ENCODE measurements around the gene CYP2F1.
"Not testable (repeated sequence)": the region's sequence is repeated elsewhere in the genome, so short reads cannot be mapped to it uniquely, and the experiment has no call there.

The CYP2F1 gene

GRCh38 chr19:41135390-41136384 is 21.5 kb downstream of the CYP2F1 start:
- ATAC-seq (replicated peaks) (peak; percentile 98), DNase-seq (peak; percentile 48)

GRCh38 chr19:41136636-41137455 is 22.6 kb downstream of the CYP2F1 start:
- Mint-ChIP-seq H3K27ac (no peak overlapping the region), H3K36me3 (peaks cover 0 to 2% of the 10 kb centered on the region in 2 donors), H3K9me3 (no peaks in the 10 kb centered on the region), H3K4me3 (peak overlapping the region in 1 of 2 donors; percentile 90), H3K27me3 (peaks cover 35 to 56% of the 10 kb centered on the region in 2 donors), H3K4me1 (peaks cover 0 to 6% of the 10 kb centered on the region in 2 donors)
- ATAC-seq (replicated peaks) (no peak), DNase-seq (no peak)

More at GRCh38 chr19:41135390-41136384, 21.5 kb downstream of the CYP2F1 start:
- peak overlapping the region; percentile 89 for H3K27ac Mint-ChIP-seq
- H3K9me3 Mint-ChIP-seq, H3K4me1 Mint-ChIP-seq, H3K36me3 Mint-ChIP-seq: not testable (repeated sequence)
- peak overlapping the region; percentile 86 to 90 for H3K4me3 Mint-ChIP-seq
- H3K27me3 Mint-ChIP-seq, result peaks cover 45 to 64% of the 10 kb centered on the region in 2 donors

GRCh38 chr19:41144403-41144802 is 30.2 kb downstream of the CYP2F1 start:
- Mint-ChIP-seq H3K9me3 (no peaks in the 10 kb centered on the region), H3K36me3 (peaks cover 0 to 2% of the 10 kb centered on the region in 2 donors), H3K4me1 (no peaks in the 10 kb centered on the region), H3K4me3 (no peak overlapping the region), H3K27me3 (peaks cover 10 to 25% of the 10 kb centered on the region in 2 donors), H3K27ac (no peak overlapping the region)
- DNase-seq (peak; percentile 61), ATAC-seq (replicated peaks) (peak; percentile 93)

GRCh38 chr19:41149831-41150230 is 35.6 kb downstream of the CYP2F1 start:
- H3K36me3 Mint-ChIP-seq, result no peaks in the 10 kb centered on the region
- peaks cover 13 to 19% of the 10 kb centered on the region in 2 donors for H3K27me3 Mint-ChIP-seq
- DNase-seq (no peak), ATAC-seq (replicated peaks) (no peak)
- H3K9me3 Mint-ChIP-seq, result no peaks in the 10 kb centered on the region
- H3K27ac Mint-ChIP-seq, result no peak overlapping the region
- no peak overlapping the region for H3K4me3 Mint-ChIP-seq
- no peaks in the 10 kb centered on the region for H3K4me1 Mint-ChIP-seq

GRCh38 chr19:41150986-41151385 is 36.8 kb downstream of the CYP2F1 start:
- H3K36me3 Mint-ChIP-seq; H3K27ac Mint-ChIP-seq; DNase-seq; H3K9me3 Mint-ChIP-seq; H3K4me1 Mint-ChIP-seq; H3K4me3 Mint-ChIP-seq; ATAC-seq (replicated peaks): not testable (repeated sequence)
- H3K27me3 Mint-ChIP-seq, result peaks cover 13 to 16% of the 10 kb centered on the region in 2 donors

GRCh38 chr19:41154060-41154459 is 39.8 kb downstream of the CYP2F1 start:
- Mint-ChIP-seq H3K27ac (no peak overlapping the region), H3K27me3 (peaks cover 8 to 9% of the 10 kb centered on the region in 2 donors), H3K36me3 (no peaks in the 10 kb centered on the region), H3K4me1 (no peaks in the 10 kb centered on the region), H3K4me3 (no peak overlapping the region), H3K9me3 (peaks cover 0 to 2% of the 10 kb centered on the region in 2 donors)
- DNase-seq (no peak), ATAC-seq (replicated peaks) (no peak)

GRCh38 chr19:41156207-41156606 is 42.0 kb downstream of the CYP2F1 start:
- ATAC-seq (replicated peaks), result no peak
- Mint-ChIP-seq H3K27ac (no peak overlapping the region), H3K9me3 (peaks cover 0 to 2% of the 10 kb centered on the region in 2 donors), H3K36me3 (no peaks in the 10 kb centered on the region), H3K4me3 (no peak overlapping the region), H3K4me1 (no peaks in the 10 kb centered on the region), H3K27me3 (peaks cover 4 to 9% of the 10 kb centered on the region in 2 donors)
- no peak for DNase-seq

GRCh38 chr19:41159881-41160280 is 45.6 kb downstream of the CYP2F1 start:
- ATAC-seq (replicated peaks), result no peak
- no peaks in the 10 kb centered on the region for H3K4me1 Mint-ChIP-seq
- no peak overlapping the region for H3K4me3 Mint-ChIP-seq
- no peaks in the 10 kb centered on the region for H3K36me3 Mint-ChIP-seq
- H3K9me3 Mint-ChIP-seq, result peaks cover 0 to 2% of the 10 kb centered on the region in 2 donors
- H3K27ac Mint-ChIP-seq, result no peak overlapping the region
- peaks cover 4 to 9% of the 10 kb centered on the region in 2 donors for H3K27me3 Mint-ChIP-seq
- no peak for DNase-seq

GRCh38 chr19:41161903-41162302 is 47.7 kb downstream of the CYP2F1 start:
- ATAC-seq (replicated peaks), result no peak
- H3K27me3 Mint-ChIP-seq, result peaks cover 4 to 9% of the 10 kb centered on the region in 2 donors
- DNase-seq, result no peak

GRCh38 chr19:41166944-41167804 is 52.9 kb downstream of the CYP2F1 start:
- Mint-ChIP-seq H3K27ac (no peak overlapping the region), H3K36me3 (no peaks in the 10 kb centered on the region), H3K27me3 (peaks cover 0 to 10% of the 10 kb centered on the region in 2 donors), H3K4me3 (no peak overlapping the region), H3K9me3 (no peaks in the 10 kb centered on the region), H3K4me1 (no peaks in the 10 kb centered on the region)
- DNase-seq, result no peak
- ATAC-seq (replicated peaks), result no peak

More at GRCh38 chr19:41161903-41162302, 47.7 kb downstream of the CYP2F1 start:
- Mint-ChIP-seq H3K4me3 (no peak overlapping the region), H3K36me3 (no peaks in the 10 kb centered on the region), H3K4me1 (no peaks in the 10 kb centered on the region), H3K9me3 (no peaks in the 10 kb centered on the region), H3K27ac (no peak overlapping the region)

- no peak for ATAC-seq (replicated peaks)
- DNase-seq, result no peak
- Mint-ChIP-seq H3K36me3 (no peaks in the 10 kb centered on the region), H3K27ac (no peak overlapping the region), H3K4me3 (no peak overlapping the region), H3K4me1 (peaks cover 9 to 13% of the 10 kb centered on the region in 2 donors), H3K27me3 (peaks cover 19 to 21% of the 10 kb centered on the region in 2 donors), H3K9me3 (no peaks in the 10 kb centered on the region)
Observed at GRCh38 chr19:41172297-41173164, 58.3 kb downstream of the CYP2F1 start.

GRCh38 chr19:41174297-41174928 is 60.2 kb downstream of the CYP2F1 start:
- H3K4me1 Mint-ChIP-seq, result peaks cover 9 to 13% of the 10 kb centered on the region in 2 donors
- no peak for ATAC-seq (replicated peaks)
- no peaks in the 10 kb centered on the region for H3K36me3 Mint-ChIP-seq
- no peak overlapping the region for H3K4me3 Mint-ChIP-seq
- no peak for DNase-seq
- no peaks in the 10 kb centered on the region for H3K9me3 Mint-ChIP-seq
- peaks cover 10 to 21% of the 10 kb centered on the region in 2 donors for H3K27me3 Mint-ChIP-seq
- no peak overlapping the region for H3K27ac Mint-ChIP-seq

Measured in stimulated activated naive B cell treated with anti-CD40 and anti-IgM and Interleukin-4, amounts not matched to agents 10 μg/mL and 1 μg/mL and 100 μg/mL, for 72 hours (primary cell).